ENCODE data around the gene CD99.
"Not testable (repeated sequence)": the region's sequence is repeated elsewhere in the genome, so short reads cannot be mapped to it uniquely, and the experiment has no call there.

CD99 gene

GRCh38 chrX:2765549-2765830 is 74.4 kb downstream of the CD99 start:
- TF ChIP-seq CTCF (conservative IDR thresholded peaks at IDR 0.05; ENCODE audit: low read depth): no peak
- H3K27ac ChIP-seq: no peak overlapping the region
- CTCF ChIA-PET: no interaction called here
- POLR2A ChIA-PET (ENCODE audit: low non-redundant PET): no interaction called here
- DNase-seq (ENCODE audit: low spot score): no peak

- H3K27ac ChIP-seq: no peak overlapping the region
- no peak for TF ChIP-seq CTCF (conservative IDR thresholded peaks at IDR 0.05; ENCODE audit: low read depth)
- CTCF ChIA-PET: no interaction called here
- POLR2A ChIA-PET (ENCODE audit: low non-redundant PET): no interaction called here
- no peak for DNase-seq (ENCODE audit: low spot score)
Measured at GRCh38 chrX:2766906-2767305, 75.8 kb downstream of the CD99 start.

DNA sequence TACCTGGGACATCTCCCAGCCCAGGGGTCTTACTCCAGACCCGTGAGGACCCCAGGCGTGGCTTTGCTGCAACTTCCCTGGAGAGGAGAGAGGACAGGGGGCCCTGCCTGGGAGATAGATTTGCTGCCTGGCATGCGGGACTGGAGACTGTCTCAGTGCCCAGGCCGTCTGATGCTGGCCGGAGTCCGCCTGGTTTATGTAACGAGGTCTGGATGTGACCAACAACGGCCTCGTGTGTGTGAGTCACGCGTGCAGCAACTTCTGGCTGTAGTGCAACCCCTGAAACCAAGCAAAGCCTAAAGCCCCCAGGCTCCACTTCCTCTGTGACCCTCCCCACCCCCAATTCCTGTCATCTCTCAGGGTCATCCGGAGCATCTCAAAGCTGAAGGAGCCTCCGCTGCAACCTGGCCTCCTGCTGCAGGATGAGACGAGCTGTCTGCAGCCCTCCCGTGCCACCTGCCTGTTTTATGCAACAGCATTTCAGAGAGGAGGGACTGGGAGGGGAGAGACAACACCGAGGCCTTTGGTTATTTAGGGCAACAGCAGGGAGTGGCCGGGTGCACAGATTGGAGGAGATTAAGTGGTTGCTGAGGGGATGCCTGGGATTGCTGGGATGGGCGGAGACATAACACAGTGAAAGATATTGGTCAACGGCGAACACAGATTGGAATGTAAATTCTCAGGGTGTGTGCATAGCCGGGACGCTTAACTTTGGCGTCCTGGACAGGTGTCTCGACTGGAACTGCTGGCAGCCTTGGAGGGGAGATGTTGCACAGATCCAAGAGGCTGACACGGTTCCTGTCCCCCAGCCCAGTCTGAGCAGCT is 76.7 kb downstream of the CD99 start:
- peak; percentile 32 for DNase-seq (ENCODE audit: low spot score)
- ChIA-PET POLR2A (ENCODE audit: low non-redundant PET) (no interaction called here), CTCF (no interaction called here)
- no peak overlapping the region for H3K27ac ChIP-seq
- no peak for TF ChIP-seq CTCF (conservative IDR thresholded peaks at IDR 0.05; ENCODE audit: low read depth)

DNA sequence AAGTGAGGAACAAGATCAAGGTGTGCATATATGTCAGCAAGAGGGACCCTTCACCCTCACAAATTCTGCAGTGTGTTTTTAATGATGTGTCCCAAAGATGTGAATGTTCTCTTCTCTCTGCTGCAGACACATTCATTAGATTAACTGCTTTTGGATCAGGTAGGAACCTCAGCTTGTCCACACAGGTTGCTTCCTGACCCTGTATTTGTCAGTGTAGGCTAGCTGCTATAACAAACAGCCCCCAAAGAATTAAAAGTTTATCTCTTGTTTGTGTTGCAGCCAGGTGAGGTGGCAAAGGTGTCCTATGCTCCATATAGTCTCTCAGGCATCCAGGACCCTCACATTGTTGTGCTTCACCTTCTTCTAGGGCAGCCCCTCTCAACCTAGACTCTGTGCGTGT is 78.5 kb downstream of the CD99 start:
- no peak overlapping the region for H3K27ac ChIP-seq
- CTCF ChIA-PET: no interaction called here
- POLR2A ChIA-PET (ENCODE audit: low non-redundant PET): no interaction called here
- no peak for DNase-seq (ENCODE audit: low spot score)
- no peak for TF ChIP-seq CTCF (conservative IDR thresholded peaks at IDR 0.05; ENCODE audit: low read depth)

DNA sequence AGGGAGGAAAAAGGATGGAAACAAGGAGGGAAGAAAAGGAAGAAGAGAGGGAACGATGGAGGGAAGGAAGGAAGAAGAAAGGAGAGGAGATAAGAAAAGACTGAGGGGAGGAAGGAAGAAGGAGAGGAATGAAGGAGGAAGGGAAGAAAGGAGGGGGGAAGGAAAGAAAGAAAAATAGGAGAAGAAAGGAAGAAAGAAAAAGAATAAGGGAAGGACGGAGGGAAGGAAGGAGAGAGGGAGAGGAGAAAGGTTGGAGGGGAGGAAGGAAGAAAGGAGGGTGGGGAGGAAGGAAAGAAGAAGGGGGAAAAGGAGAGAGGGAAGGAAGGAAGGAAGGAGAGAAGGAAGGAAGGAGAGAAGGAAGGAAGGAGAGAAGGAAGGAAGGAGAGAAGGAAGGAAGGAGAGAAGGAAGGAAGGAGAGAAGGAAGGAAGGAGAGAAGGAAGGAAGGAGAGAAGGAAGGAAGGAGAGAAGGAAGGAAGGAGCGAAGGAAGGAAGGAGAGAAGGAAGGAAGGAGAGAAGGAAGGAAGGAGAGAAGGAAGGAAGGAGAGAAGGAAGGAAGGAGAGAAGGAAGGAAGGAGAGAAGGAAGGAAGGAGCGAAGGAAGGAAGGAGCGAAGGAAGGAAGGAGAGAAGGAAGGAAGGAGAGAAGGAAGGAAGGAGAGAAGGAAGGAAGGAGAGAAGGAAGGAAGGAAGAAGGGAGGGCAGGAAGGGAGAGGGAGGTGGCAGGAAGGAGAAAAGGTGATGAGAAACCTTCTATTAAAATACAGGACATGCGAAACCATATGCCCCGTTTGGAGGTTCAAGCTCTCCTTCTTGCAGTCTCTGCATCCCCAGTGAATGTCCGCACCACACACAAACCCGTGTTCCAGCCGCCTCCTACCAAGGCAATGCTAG is 82.3 kb downstream of the CD99 start:
- POLR2A ChIA-PET (ENCODE audit: low non-redundant PET); DNase-seq (ENCODE audit: low spot score); H3K27ac ChIP-seq; CTCF ChIA-PET: not testable (repeated sequence)

GRCh38 chrX:2774057-2774456 is 83.0 kb downstream of the CD99 start:
- DNase-seq (ENCODE audit: low spot score): no peak
- no peak overlapping the region for H3K27ac ChIP-seq
- no peak for TF ChIP-seq CTCF (conservative IDR thresholded peaks at IDR 0.05; ENCODE audit: low read depth)
- ChIA-PET CTCF (no interaction called here), POLR2A (ENCODE audit: low non-redundant PET) (no interaction called here)

GRCh38 chrX:2774776-2775175 is 83.7 kb downstream of the CD99 start:
- TF ChIP-seq CTCF (conservative IDR thresholded peaks at IDR 0.05; ENCODE audit: low read depth): no peak
- no peak overlapping the region for H3K27ac ChIP-seq
- no peak for DNase-seq (ENCODE audit: low spot score)
- POLR2A ChIA-PET (ENCODE audit: low non-redundant PET): no interaction called here
- CTCF ChIA-PET: no interaction called here

DNA sequence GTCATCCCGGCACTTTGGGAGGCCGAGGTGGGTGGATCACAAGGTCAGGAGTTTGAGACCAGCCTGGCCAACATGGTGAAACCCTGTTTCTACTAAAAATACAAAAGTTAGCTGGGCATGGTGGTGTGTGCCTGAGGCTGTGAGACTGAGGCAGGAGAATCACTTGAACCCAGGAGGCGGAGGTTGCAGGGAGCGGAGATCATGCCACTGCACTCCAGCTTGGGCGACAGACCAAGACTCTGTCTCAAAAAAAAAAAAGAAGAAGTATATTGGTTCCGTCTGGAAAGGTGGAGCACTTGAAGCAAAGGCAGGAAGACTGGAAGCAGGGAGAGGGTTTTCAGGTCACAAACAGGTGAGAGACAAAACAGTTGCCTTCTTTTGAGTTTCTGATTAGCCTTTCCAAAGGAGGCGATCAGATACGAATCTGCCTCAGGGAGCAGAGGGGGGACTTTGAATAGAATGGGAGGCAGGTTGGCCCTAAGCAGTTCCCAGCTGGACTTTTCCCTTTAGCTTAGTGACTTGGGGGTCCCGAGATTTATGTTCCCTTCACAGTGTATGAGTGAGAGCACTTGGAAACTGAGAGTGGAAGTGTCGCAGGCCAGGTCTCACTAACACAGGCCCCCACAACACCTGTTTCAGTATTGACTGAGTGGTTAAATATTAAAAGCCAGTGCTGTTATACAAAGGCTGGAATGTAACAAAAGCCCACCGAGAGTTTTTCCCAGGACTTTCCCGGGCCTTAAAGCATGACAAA is 89.6 kb downstream of the CD99 start:
- CTCF ChIA-PET; DNase-seq (ENCODE audit: low spot score); H3K27ac ChIP-seq; POLR2A ChIA-PET (ENCODE audit: low non-redundant PET): not testable (repeated sequence)

Data from RWPE1 (cell line).